AG20443 (cell line): Measurements from ENCODE around the gene UCN.
"Not testable (repeated sequence)": the region's sequence is repeated elsewhere in the genome, so short reads cannot be mapped to it uniquely, and the experiment has no call there.

Experiments used
- DNase-seq: peaks from one replicate; pipeline ENCODE4 v3.0.0; 2012; ENCODE audit warnings: low spot score, mixed read lengths

UCN gene

GRCh38 chr2:27308359-27308881, at the start of gene UCN:
TSS of gene UCN (minus strand) at chr2:27308445. CDS start at chr2:27307895, 550 bp downstream.
- peak; percentile 67 for DNase-seq

- peak; percentile 97 for DNase-seq
Observed at GRCh38 chr2:27356382-27357181, 48.3 kb upstream of the UCN start, which contains the start of gene GTF3C2. TSS of gene GTF3C2 (minus strand) at chr2:27356764. CDS start at chr2:27343554, 13,210 bp downstream.

- peak; percentile 60 for DNase-seq
Observed at GRCh38 chr2:27356056-27356381, 47.8 kb upstream of the UCN start.

DNA sequence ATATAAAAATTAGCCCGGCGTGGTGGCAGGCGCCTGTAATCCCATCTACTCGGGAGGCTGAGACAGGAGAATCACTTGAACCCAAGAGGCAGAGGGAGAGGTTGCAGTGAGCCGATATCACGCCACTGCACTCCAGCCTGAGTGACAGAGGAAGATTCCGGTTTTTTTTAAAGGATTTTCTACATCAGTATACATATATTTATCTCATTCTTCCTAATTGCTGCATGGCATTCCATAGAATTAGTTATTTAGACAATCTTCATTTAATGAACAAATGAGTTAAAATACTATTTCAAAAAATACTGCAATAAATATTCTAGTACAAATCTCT, 46.3 kb upstream of the UCN start:
- no peak for DNase-seq

- DNase-seq, result no peak
Observed at GRCh38 chr2:27353762-27354596, 45.7 kb upstream of the UCN start.

- DNase-seq, result not testable (repeated sequence)
Observed at GRCh38 chr2:27353386-27353761, 45.1 kb upstream of the UCN start.

- no peak for DNase-seq
Observed at GRCh38 chr2:27351802-27352598, 43.8 kb upstream of the UCN start.

- DNase-seq, result no peak
Observed at GRCh38 chr2:27350106-27350693, 42.0 kb upstream of the UCN start.

DNA sequence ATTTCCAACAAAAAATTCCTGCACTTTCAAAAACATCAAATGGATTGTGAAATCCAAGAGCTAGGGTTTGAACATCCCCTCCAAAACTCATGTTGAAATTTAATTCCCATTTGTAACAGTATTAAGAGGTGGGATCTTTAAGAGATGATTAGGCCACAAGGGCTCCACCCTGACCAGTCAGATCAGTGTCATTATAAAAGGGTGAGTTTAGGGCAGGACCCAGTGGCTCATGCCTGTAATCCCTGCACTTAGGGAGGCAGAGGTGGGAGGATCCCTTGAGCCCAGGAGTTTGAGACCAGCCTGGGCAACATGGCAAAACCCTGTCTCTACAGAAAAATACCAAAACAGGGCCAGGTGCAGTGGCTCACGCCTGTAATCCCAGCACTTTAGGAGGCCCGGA, 39.4 kb upstream of the UCN start:
- no peak for DNase-seq

DNA sequence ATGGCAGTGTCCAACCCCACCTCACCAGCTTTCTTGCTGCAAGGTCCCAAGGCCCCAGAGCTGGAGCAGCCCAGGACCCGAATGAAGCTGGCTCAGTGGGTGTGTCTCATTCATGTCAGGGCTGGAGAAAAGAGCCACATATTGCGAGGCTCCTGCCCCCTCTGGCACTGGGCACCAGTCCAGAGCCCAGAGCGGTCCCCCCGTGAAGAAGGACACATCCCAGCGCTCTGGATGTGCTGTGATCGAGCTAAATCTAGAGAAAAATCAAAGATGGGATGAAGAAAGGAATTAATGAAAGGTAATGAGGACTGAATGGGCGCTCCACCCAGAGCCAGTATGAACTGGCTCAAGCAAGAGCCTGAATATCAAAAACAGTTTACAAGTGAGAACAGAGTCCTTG, 27.9 kb upstream of the UCN start:
- DNase-seq, result no peak

DNA sequence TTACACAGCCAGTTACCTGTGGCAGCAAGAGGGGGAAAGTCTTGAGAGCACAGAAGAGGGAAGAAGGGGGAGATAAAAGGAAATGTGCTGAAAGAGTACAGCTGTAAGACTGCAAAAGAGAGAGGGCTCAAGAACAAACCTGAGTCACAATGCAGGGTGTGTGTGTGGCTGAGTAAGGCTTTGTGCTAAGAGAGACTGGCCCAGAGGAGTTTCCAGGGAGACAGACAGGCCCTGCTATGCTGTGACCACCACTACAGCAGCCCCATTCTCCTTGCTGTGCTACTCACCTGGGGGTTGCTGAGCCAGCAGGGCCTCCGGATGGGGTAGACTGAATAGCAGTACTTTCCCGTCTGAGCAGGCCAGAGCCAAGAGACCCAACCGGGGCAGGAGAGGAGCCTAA, 27.1 kb upstream of the UCN start:
- no peak for DNase-seq

DNA sequence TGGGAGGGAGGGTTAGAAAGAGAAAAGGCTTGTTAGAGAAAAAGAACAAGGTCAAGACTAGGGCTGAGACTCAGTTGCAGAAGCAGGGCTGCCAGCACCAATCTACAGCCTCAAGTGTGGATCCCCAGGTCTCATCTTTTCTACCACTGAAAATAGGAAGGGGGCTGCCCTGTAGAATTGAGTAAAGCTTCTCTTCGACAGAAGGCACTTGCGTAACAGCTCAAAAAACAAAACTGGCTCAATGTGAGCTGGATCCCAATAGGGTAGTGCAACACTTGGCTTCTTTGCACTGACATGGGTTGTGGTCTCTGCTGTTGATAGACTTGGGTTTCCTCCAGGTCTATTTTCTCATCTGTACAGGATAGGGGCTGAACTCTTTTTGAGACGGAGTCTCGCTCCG, 16.5 kb upstream of the UCN start:
- DNase-seq, result no peak

DNA sequence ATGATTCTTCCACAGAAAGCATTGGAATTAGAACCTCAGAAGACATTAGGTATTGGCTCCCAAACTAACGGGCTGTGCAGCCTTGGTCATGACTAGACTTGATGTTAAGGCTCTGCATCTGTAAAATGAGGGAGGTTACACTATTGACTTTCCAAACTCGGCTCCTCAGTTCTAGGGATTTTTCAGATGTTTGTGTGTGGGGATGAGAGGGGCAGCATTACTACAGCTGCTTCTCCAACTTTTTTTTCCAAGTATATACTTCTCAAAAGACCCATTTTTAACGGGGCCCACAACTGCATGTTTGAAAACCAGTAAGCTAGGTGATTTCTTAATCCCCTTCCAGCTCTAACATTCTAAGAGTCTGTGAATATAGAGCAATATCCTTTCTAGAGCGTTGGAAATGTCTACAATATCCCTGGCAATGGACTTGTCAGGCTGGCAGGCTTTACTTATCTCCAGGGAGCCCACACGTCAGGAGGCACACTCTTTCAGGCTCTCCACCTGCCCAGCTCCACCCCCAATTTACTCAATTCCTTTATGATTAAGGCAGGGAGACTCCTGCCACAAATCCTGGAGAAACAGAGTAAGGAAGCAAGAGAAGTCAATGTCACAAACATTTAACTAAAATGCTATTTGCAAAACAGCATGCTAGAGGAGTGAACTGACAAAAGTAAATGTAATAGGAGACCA, 15.5 kb upstream of the UCN start:
- no peak for DNase-seq

DNA sequence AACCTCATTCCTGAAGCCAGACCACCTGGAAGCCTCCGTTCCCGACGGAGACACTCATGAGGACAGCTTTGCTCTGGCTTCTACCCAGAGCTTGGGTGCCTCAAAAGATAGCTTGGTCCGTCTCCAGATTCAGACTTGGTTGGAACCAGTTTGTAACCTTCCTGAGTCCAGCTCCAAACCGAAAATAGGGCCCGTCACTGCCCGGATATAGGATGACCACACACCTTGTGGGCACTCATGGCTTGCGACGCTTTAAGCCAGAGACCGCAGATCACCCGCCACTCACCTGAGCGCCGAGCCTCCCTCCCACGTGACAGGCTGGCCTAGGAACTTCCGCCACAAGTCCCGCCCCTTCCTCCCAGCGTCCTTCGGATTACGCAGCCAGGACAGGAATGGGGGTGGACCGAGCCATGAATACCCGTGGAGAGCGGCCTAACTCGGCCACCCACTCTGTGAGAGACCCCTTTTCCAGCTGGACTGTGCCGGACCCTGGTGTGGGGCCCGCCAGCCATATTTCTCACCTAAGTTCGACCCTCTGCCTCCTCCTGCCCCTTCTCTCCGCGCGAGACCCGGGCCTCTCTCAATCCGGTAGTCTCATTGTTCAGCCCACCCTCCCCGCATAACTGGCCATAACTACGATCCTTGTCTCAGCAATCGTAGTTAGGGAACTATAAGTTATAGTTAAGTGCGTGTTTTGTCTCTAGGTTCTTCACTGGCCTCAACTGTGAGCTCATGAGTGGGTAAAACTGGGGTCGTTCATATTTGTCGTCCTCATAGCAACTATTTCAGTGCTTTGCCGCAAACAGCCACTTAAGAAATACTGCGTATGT, 14.7 kb upstream of the UCN start, which contains the start of gene MPV17:
TSS of gene MPV17 (minus strand) at position 332 of the 830 bp plus-strand sequence. CDS start 580 bp downstream, outside the sequence.
- DNase-seq, result peak; percentile 97

GRCh38 chr2:27322301-27322765, 14.1 kb upstream of the UCN start:
- DNase-seq, result peak; percentile 26

DNA sequence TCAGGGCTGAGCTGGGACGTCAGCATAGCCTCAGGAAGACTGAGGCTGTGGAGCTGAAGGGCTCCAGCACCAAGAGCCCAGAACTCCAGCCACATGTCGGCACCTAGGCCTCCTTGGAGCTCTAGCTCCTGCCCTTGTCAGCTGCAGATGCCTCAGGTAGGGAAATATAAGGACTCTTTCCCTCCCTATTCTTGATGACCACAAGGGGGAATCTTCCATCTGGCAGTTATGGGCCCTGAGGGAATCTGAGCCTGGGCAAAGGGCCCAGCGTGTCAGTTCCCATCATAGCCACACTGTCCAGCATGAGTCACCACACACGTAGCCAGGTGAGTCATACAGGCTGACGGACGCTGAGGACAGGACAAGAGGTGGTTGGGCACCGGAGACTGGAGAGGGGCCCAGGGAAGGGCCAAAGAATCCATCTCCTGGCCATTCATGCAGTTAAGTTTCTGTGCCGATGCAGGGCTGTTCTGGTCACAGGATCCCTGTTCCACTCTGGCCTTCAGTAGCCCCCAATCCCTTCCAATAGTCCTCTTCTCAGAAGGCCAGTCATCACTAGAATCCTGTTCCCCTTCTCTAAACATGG, 12.8 kb upstream of the UCN start:
- peak; percentile 95 for DNase-seq

DNA sequence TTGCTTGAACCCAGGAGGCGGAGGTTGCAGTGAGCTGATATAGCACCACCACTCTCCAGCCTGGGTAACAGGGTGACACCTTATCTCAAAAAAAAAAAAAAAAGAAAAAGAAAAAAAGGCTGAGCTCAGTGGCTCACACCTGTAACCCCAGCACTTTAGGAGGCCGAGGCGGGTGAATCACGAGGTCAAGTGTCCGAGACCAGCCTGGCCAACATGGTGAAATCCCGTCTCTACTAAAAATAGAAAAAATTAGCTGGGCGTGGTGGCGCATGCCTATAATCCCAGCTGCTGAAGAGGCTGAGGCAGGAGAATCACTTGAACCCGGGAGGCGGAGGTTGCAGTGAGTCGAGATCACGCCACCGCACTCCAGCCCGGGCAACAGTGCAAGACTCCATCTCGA, 11.6 kb upstream of the UCN start:
- not testable (repeated sequence) for DNase-seq

DNA sequence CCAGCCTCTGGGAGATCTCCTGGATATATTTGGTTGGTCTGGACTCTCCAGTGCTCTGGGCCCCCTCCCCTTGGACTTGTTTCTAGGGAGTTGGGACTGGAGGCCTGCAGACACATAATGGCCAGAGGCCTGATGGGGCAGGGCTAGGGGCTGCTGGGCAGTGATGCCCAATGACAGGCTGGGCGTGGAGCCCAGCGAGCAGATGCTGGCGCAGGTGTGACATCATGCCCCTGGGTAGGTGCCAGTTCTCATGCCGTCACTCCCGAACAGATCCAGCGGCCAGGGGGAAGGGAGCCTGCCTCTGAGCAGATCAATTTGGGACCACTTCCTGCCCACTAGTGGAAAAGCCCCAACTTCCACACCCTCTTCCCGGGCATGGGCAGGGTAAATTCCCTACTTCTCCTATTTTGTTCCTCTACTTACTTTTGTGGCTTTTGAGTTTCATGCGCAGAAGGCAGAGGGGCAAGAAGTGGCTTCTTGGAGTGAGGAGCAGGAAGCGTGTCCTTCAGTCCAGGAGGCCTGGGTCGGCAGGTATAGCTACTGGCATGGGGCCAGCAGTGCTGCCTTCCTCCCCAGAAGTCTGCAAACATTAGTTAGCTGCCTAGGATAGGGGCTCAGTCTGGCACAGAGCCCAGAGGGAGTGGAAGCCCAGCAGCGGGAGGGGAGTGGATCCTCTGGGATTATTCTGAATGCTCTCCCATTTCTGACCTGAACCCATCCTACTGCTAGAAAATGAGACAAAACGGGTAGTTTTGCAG, 8.6 kb upstream of the UCN start:
- no peak for DNase-seq

GRCh38 chr2:27315122-27315521, 6.9 kb upstream of the UCN start:
- DNase-seq, result no peak
